ENCODE measurements around the gene LITAFD.

- no peak for TF ChIP-seq CTCF (IDR thresholded peaks at IDR 0.05; ENCODE audit: low read depth, low read length, poor library complexity, severe bottlenecking)
- TF ChIP-seq EZH2phosphoT487 (IDR thresholded peaks at IDR 0.05; ENCODE audit: borderline replicate concordance, low read length), result no peak
Observed at GRCh38 chr16:8867932-8868415, 14.2 kb upstream of the LITAFD start.
